ENCODE results near the gene POGK. TPM values are rescaled to one million over a fixed set of nuclear protein-coding genes. Genes with fewer than 3 reads are reported as not detected.
A peak's percentile ranks its signal among the peaks of the same experiment; 100 is the strongest.

The POGK gene
- total and polyA plus RNA-seq, 3 experiments from 2014 or later = 19.1 to 76.0 (median 71.9) TPM

- Histone ChIP-seq H3K36me3 (ENCODE audit: insufficient read depth, low read length) (peaks cover 31% of the 10 kb centered on the region), H3K4me3 (ENCODE audit: low read length) (no peak overlapping the region), H3K4me1 (ENCODE audit: insufficient read depth, low read length) (no peaks in the 10 kb centered on the region), H3K9me3 (ENCODE audit: low read length) (no peaks in the 10 kb centered on the region), H3K27ac (ENCODE audit: low read depth, low read length) (no peak overlapping the region), H3K27me3 (ENCODE audit: insufficient read depth, low read length, poor library complexity, severe bottlenecking) (no peaks in the 10 kb centered on the region)
- peak overlapping the region in 5 of 8 donors; percentile 11 to 83 (median 54) for H3K27ac Mint-ChIP-seq
- peaks cover 0 to 82% (median 18%) of the 10 kb centered on the region in 3 donors for H3K36me3 Mint-ChIP-seq
- H3K4me3 Mint-ChIP-seq = no peak overlapping the region
- POLR2A ChIA-PET = no interaction called here
- DNase-seq = no peak
- H3K9me3 Mint-ChIP-seq = no peaks in the 10 kb centered on the region
- no peaks in the 10 kb centered on the region for H3K27me3 Mint-ChIP-seq
- CTCF ChIA-PET = no interaction called here
- peaks cover 0 to 16% (median 8%) of the 10 kb centered on the region in 3 donors for H3K4me1 Mint-ChIP-seq
Measured at GRCh38 chr1:166859597-166859996, 20.3 kb downstream of the POGK start.

GRCh38 chr1:166865926-166866325 is 26.7 kb downstream of the POGK start:
- Histone ChIP-seq H3K9me3 (ENCODE audit: low read length) (no peaks in the 10 kb centered on the region), H3K36me3 (ENCODE audit: insufficient read depth, low read length) (peaks cover 25% of the 10 kb centered on the region), H3K4me3 (ENCODE audit: low read length) (no peak overlapping the region), H3K27ac (ENCODE audit: low read depth, low read length) (no peak overlapping the region), H3K27me3 (ENCODE audit: insufficient read depth, low read length, poor library complexity, severe bottlenecking) (no peaks in the 10 kb centered on the region), H3K4me1 (ENCODE audit: insufficient read depth, low read length) (no peaks in the 10 kb centered on the region)
- no peak for DNase-seq
- peaks cover 0 to 72% (median 21%) of the 10 kb centered on the region in 3 donors for H3K36me3 Mint-ChIP-seq
- ChIA-PET POLR2A (no interaction called here), CTCF (interaction anchor here (1.0 kb wide), 1 partner anchor 44 kb away, joined by 3 read pairs; no protein-coding TSS in a partner anchor)
- H3K9me3 Mint-ChIP-seq = no peaks in the 10 kb centered on the region
- H3K4me1 Mint-ChIP-seq = peaks cover 6 to 33% (median 28%) of the 10 kb centered on the region in 3 donors
- no peaks in the 10 kb centered on the region for H3K27me3 Mint-ChIP-seq
- H3K4me3 Mint-ChIP-seq = no peak overlapping the region
- peak overlapping the region in 1 of 8 donors; percentile 12 for H3K27ac Mint-ChIP-seq

GRCh38 chr1:166868639-166869038 is 29.4 kb downstream of the POGK start:
- Mint-ChIP-seq H3K36me3 (peaks cover 0 to 56% (median 14%) of the 10 kb centered on the region in 3 donors), H3K9me3 (no peaks in the 10 kb centered on the region), H3K4me1 (peaks cover 18 to 59% (median 50%) of the 10 kb centered on the region in 3 donors), H3K27ac (peak overlapping the region in 3 of 8 donors; percentile 31 to 66 (median 61)), H3K27me3 (no peaks in the 10 kb centered on the region), H3K4me3 (no peak overlapping the region)
- Histone ChIP-seq H3K27ac (ENCODE audit: low read depth, low read length) (no peak overlapping the region), H3K4me3 (ENCODE audit: low read length) (no peak overlapping the region), H3K27me3 (ENCODE audit: insufficient read depth, low read length, poor library complexity, severe bottlenecking) (no peaks in the 10 kb centered on the region), H3K4me1 (ENCODE audit: insufficient read depth, low read length) (peaks cover 5% of the 10 kb centered on the region), H3K36me3 (ENCODE audit: insufficient read depth, low read length) (peaks cover under 1% of the 10 kb centered on the region), H3K9me3 (ENCODE audit: low read length) (no peaks in the 10 kb centered on the region)
- DNase-seq = no peak
- POLR2A ChIA-PET = no interaction called here
- CTCF ChIA-PET = interaction anchor here (1.8 to 2.2 kb wide), 2 partner anchors 10 to 11 kb away, joined by 5 to 6 read pairs; no protein-coding TSS in a partner anchor

- Mint-ChIP-seq H3K27ac (peak overlapping the region in 4 of 8 donors; percentile 17 to 69 (median 42)), H3K4me1 (peaks cover 21 to 57% (median 57%) of the 10 kb centered on the region in 3 donors), H3K27me3 (no peaks in the 10 kb centered on the region), H3K4me3 (no peak overlapping the region), H3K36me3 (peaks cover 0 to 50% (median 10%) of the 10 kb centered on the region in 3 donors), H3K9me3 (no peaks in the 10 kb centered on the region)
- Histone ChIP-seq H3K9me3 (ENCODE audit: low read length) (no peaks in the 10 kb centered on the region), H3K4me1 (ENCODE audit: insufficient read depth, low read length) (peaks cover 10% of the 10 kb centered on the region), H3K27ac (ENCODE audit: low read depth, low read length) (no peak overlapping the region), H3K27me3 (ENCODE audit: insufficient read depth, low read length, poor library complexity, severe bottlenecking) (no peaks in the 10 kb centered on the region), H3K36me3 (ENCODE audit: insufficient read depth, low read length) (no peaks in the 10 kb centered on the region), H3K4me3 (ENCODE audit: low read length) (no peak overlapping the region)
- DNase-seq = no peak
- POLR2A ChIA-PET = no interaction called here
- CTCF ChIA-PET = interaction anchor here (1.8 to 2.2 kb wide), 2 partner anchors 9 to 12 kb away, joined by 5 to 6 read pairs; no protein-coding TSS in a partner anchor
Measured at GRCh38 chr1:166869318-166870099, 30.2 kb downstream of the POGK start.

- Mint-ChIP-seq H3K36me3 (peaks cover 0 to 44% (median 8%) of the 10 kb centered on the region in 3 donors), H3K9me3 (no peaks in the 10 kb centered on the region), H3K27me3 (no peaks in the 10 kb centered on the region), H3K27ac (peak overlapping the region in 1 of 8 donors; percentile 38), H3K4me1 (peaks cover 30 to 67% (median 66%) of the 10 kb centered on the region in 3 donors), H3K4me3 (no peak overlapping the region)
- Histone ChIP-seq H3K36me3 (ENCODE audit: insufficient read depth, low read length) (no peaks in the 10 kb centered on the region), H3K27me3 (ENCODE audit: insufficient read depth, low read length, poor library complexity, severe bottlenecking) (no peaks in the 10 kb centered on the region), H3K4me1 (ENCODE audit: insufficient read depth, low read length) (peaks cover 19% of the 10 kb centered on the region), H3K27ac (ENCODE audit: low read depth, low read length) (no peak overlapping the region), H3K4me3 (ENCODE audit: low read length) (no peak overlapping the region), H3K9me3 (ENCODE audit: low read length) (no peaks in the 10 kb centered on the region)
- CTCF ChIA-PET = no interaction called here
- no peak for DNase-seq
- POLR2A ChIA-PET = interaction anchor here (0.6 kb wide), 1 partner anchor 9 kb away, joined by 3 read pairs; no protein-coding TSS in a partner anchor
Measured at GRCh38 chr1:166870584-166870983, 31.3 kb downstream of the POGK start.

GRCh38 chr1:166874464-166874863 is 35.2 kb downstream of the POGK start:
- Mint-ChIP-seq H3K36me3 (peaks cover 0 to 17% (median 2%) of the 10 kb centered on the region in 3 donors), H3K27ac (no peak overlapping the region), H3K27me3 (peaks cover 0 to 5% of the 10 kb centered on the region in 2 donors), H3K4me1 (peaks cover 43 to 73% (median 70%) of the 10 kb centered on the region in 3 donors), H3K4me3 (peak overlapping the region in 4 of 7 donors; percentile 15 to 91 (median 44)), H3K9me3 (peaks cover 0 to 3% (median 0%) of the 10 kb centered on the region in 5 donors)
- no peak overlapping the region for H3K27ac ChIP-seq (ENCODE audit: low read depth, low read length)
- DNase-seq = no peak
- H3K27me3 ChIP-seq (ENCODE audit: insufficient read depth, low read length, poor library complexity, severe bottlenecking) = no peaks in the 10 kb centered on the region
- ChIA-PET CTCF (interaction anchor here (1.0 kb wide), 1 partner anchor 184 kb away, joined by 3 read pairs; no protein-coding TSS in a partner anchor), POLR2A (no interaction called here)
- no peak overlapping the region for H3K4me3 ChIP-seq (ENCODE audit: low read length)
- H3K9me3 ChIP-seq (ENCODE audit: low read length) = no peaks in the 10 kb centered on the region
- H3K4me1 ChIP-seq (ENCODE audit: insufficient read depth, low read length) = peaks cover 25% of the 10 kb centered on the region
- H3K36me3 ChIP-seq (ENCODE audit: insufficient read depth, low read length) = no peaks in the 10 kb centered on the region

- POLR2A ChIA-PET = interaction anchor here (2.0 kb wide), 1 partner anchor 36 kb away, joined by 23 read pairs; the partner anchor contains the start of gene POGK
- Mint-ChIP-seq H3K27ac (peak overlapping the region; percentile 20 to 88 (median 78)), H3K9me3 (peaks cover 0 to 3% (median 0%) of the 10 kb centered on the region in 5 donors), H3K27me3 (peaks cover 0 to 5% of the 10 kb centered on the region in 2 donors), H3K4me3 (peak overlapping the region; percentile 82 to 99 (median 91)), H3K36me3 (peaks cover 0 to 15% (median 2%) of the 10 kb centered on the region in 3 donors), H3K4me1 (peaks cover 43 to 65% (median 62%) of the 10 kb centered on the region in 3 donors)
- Histone ChIP-seq H3K36me3 (ENCODE audit: insufficient read depth, low read length) (no peaks in the 10 kb centered on the region), H3K4me3 (ENCODE audit: low read length) (peak overlapping the region; percentile 79), H3K9me3 (ENCODE audit: low read length) (no peaks in the 10 kb centered on the region), H3K4me1 (ENCODE audit: insufficient read depth, low read length) (peaks cover 25% of the 10 kb centered on the region), H3K27ac (ENCODE audit: low read depth, low read length) (peak overlapping the region; percentile 81), H3K27me3 (ENCODE audit: insufficient read depth, low read length, poor library complexity, severe bottlenecking) (no peaks in the 10 kb centered on the region)
- CTCF ChIA-PET = interaction anchor here (1.0 to 3.3 kb wide), 6 partner anchors 11 to 385 kb away, joined by 3 to 16 read pairs (median 6); partner anchors contain the start of gene POGK
- no peak for DNase-seq
Measured at GRCh38 chr1:166875302-166875733, 36.0 kb downstream of the POGK start.
